GM23338 (cell line): ENCODE results near the gene CDK14. TPM values are rescaled to one million over a fixed set of nuclear protein-coding genes. Genes with fewer than 3 reads are reported as not detected.

ENCODE experiments used
- ATAC-seq: fragments of 200-7000 bp; cut with Tn5 transposase; 3 replicates; pipeline ENCODE4 v1.9.1; 2020
- DNase-seq: peaks from one replicate; pipeline ENCODE4 v3.0.0-alpha.2; 2015; ENCODE audit warnings: low spot score
- H2AFZ ChIP-seq: fragments of 200-600 bp; sonication (generic); 2 replicates; pipeline ENCODE4 v1.8.0; 2016; ENCODE audit warnings: antibody characterized with exemption, mild to moderate bottlenecking, moderate library complexity
- H3F3A ChIP-seq: fragments of 200-600 bp; sonication (generic); replicated peaks from 2 replicates; pipeline ENCODE4 v1.8.0; 2017; ENCODE audit warnings: antibody characterized with exemption, mixed run types, low read depth
- H3K27ac ChIP-seq: fragments of 200-600 bp; sonication (generic); 2 replicates; pipeline ENCODE4 v1.6.1; 2016; ENCODE audit warnings: low read depth
- H3K27me3 ChIP-seq: fragments of 200-600 bp; sonication (generic); 2 replicates; pipeline ENCODE4 v1.8.0; 2016; ENCODE audit warnings: mild to moderate bottlenecking, mixed run types, moderate library complexity; ENCODE audit not compliant: insufficient read depth
- H3K36me3 ChIP-seq: fragments of 200-600 bp; sonication (generic); 2 replicates; pipeline ENCODE4 v1.8.0; 2016; ENCODE audit warnings: mild to moderate bottlenecking; ENCODE audit not compliant: insufficient read depth
- H3K4me1 ChIP-seq: fragments of 200-600 bp; sonication (generic); 2 replicates; pipeline ENCODE4 v1.8.0; 2016; ENCODE audit warnings: mild to moderate bottlenecking, moderate library complexity; ENCODE audit not compliant: insufficient read depth
- H3K4me2 ChIP-seq: fragments of 200-600 bp; sonication (generic); 2 replicates; pipeline ENCODE4 v1.7.1; 2017; ENCODE audit warnings: mixed run types
- H3K4me3 ChIP-seq: fragments of 200-600 bp; sonication (generic); 2 replicates; pipeline ENCODE4 v1.6.1; 2016; ENCODE audit warnings: mixed run types
- H3K79me2 ChIP-seq: fragments of 200-600 bp; sonication (generic); replicated peaks from 2 replicates; pipeline ENCODE4 v1.8.0; 2017; ENCODE audit warnings: mild to moderate bottlenecking; ENCODE audit not compliant: insufficient read depth
- H3K9me2 ChIP-seq: fragments of 200-600 bp; sonication (generic); 2 replicates; pipeline ENCODE4 v1.8.0; 2017; ENCODE audit not compliant: insufficient read depth
- H4K20me1 ChIP-seq: fragments of 200-600 bp; sonication (generic); replicated peaks from 2 replicates; pipeline ENCODE4 v1.8.0; 2017; ENCODE audit warnings: mild to moderate bottlenecking; ENCODE audit not compliant: insufficient read depth
- H3K27ac Mint-ChIP-seq: 2 replicates; pipeline ENCODE4 v1.8.0; 2020; ENCODE audit warnings: inconsistent platforms, mild to moderate bottlenecking, moderate library complexity, mixed read lengths
- H3K27me3 Mint-ChIP-seq: 3 replicates; pipeline ENCODE4 v1.8.0; 2022; ENCODE audit warnings: low read depth, mild to moderate bottlenecking, moderate library complexity, mixed read lengths, inconsistent platforms; ENCODE audit not compliant: insufficient read depth, poor library complexity
- H3K36me3 Mint-ChIP-seq: 3 replicates; pipeline ENCODE4 v1.8.0; 2021; ENCODE audit warnings: low read depth, mild to moderate bottlenecking, inconsistent platforms, moderate library complexity, mixed read lengths
- H3K4me1 Mint-ChIP-seq: 3 replicates; pipeline ENCODE4 v1.8.0; 2020; ENCODE audit warnings: mild to moderate bottlenecking, inconsistent platforms, mixed read lengths
- H3K4me3 Mint-ChIP-seq: 3 replicates; pipeline ENCODE4 v1.8.0; 2021; ENCODE audit warnings: moderate library complexity, mild to moderate bottlenecking, inconsistent platforms, mixed read lengths
- H3K9me3 Mint-ChIP-seq: 3 replicates; pipeline ENCODE4 v1.8.0; 2020; ENCODE audit warnings: moderate library complexity, mild to moderate bottlenecking, inconsistent platforms, mixed read lengths
- CREB1 ChIP-seq: fragments of 250-450 bp; sonication (Bioruptor Pico); IDR thresholded peaks from 2 replicates; pipeline ENCODE4 v1.5.0; 2020; ENCODE audit warnings: low read depth, mild to moderate bottlenecking, moderate library complexity
- ETS1 ChIP-seq: IDR thresholded peaks from 2 replicates; pipeline ENCODE4 v1.6.1; 2016; ENCODE audit warnings: antibody characterized with exemption
- EZH2 ChIP-seq: fragments of 200-600 bp; sonication (generic); IDR thresholded peaks from one replicate; pipeline ENCODE4 v1.8.0; 2017; ENCODE audit warnings: antibody characterized with exemption, mild to moderate bottlenecking, low read depth; ENCODE audit not compliant: unreplicated experiment
- JUNB ChIP-seq: IDR thresholded peaks from one replicate; pipeline ENCODE4 v1.6.1; 2016; ENCODE audit warnings: antibody characterized with exemption; ENCODE audit not compliant: unreplicated experiment
- NANOG ChIP-seq: IDR thresholded peaks from 2 replicates; pipeline ENCODE4 v1.6.1; 2016; ENCODE audit warnings: antibody characterized with exemption, borderline replicate concordance
- ZNF114 ChIP-seq: fragments of 250-450 bp; sonication (Bioruptor Pico); IDR thresholded peaks from 2 replicates; pipeline ENCODE4 v1.5.0; 2020; ENCODE audit warnings: mild to moderate bottlenecking, moderate library complexity
- ZNF331 ChIP-seq: fragments of 250-450 bp; sonication (Bioruptor Pico); IDR thresholded peaks from 2 replicates; pipeline ENCODE4 v1.5.0; 2020; ENCODE audit warnings: low read depth, mild to moderate bottlenecking, moderate library complexity
- ZNF462 ChIP-seq: fragments of 250-450 bp; sonication (Bioruptor Pico); IDR thresholded peaks from 2 replicates; pipeline ENCODE4 v1.5.0; 2020; ENCODE audit warnings: mild to moderate bottlenecking, moderate library complexity
- polyA plus RNA-seq: library from polyadenylated mRNA; unstranded; fragments of >200 nt; fragmentation: Nextera tagmentation; extraction: Ambion mirVana; gene quantifications from 2 replicates; pipeline ENCODE4 v1.2.1, GENCODE V29; 2016
- total RNA-seq: library from RNA; depleted of rRNA; stranded (reverse); fragments of >200 nt; shearing (Covaris generic); gene quantifications from 2 replicates; pipeline ENCODE4 v1.2.3, GENCODE V29; 2014
- TF ChIP-seq, protein P1 (sequence below): IDR thresholded peaks from one replicate; pipeline ENCODE4 v1.6.1; 2018; ENCODE audit warnings: antibody characterized with exemption; ENCODE audit not compliant: unreplicated experiment

The CDK14 gene
- total and polyA plus RNA-seq, 2 experiments from 2014 or later, result 11.2 to 24.0 TPM

DNA sequence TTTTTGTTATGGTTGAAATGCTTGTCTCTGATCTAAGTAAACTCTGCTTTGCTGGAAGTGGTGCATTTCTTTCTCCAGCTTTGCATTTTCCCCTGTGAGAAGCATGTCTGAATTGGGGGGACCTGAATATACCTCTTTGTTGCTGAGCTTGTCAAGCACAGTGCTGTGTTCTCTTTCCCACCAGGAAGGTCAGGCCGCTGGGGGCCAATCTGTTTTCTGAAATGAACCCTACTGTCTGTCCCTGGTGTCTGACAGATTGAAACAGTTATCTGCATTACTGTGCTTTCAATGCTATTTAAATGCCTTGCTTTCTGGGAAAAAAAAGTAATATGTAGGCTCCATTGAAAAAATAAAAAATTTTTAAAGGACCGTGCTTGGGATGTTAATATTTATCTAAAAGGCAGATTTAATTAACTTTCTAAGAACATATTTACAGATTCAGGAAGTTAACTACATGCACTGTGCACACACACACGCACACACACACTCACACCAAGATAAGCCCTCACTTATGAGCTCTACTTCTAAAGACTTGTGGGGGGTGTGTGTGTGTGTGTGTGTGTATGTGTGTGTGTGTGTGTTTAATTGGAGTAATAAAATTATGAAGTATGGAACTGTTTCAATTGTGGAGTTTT, 541.1 kb downstream of the CDK14 start (continued):
- TF ChIP-seq NANOG (no peak), ETS1 (no peak), ZNF114 (no peak), CREB1 (CRISPR knock-in tag) (no peak), JUNB (no peak), ZNF331 (no peak)
- TF ChIP-seq, protein P1, sequence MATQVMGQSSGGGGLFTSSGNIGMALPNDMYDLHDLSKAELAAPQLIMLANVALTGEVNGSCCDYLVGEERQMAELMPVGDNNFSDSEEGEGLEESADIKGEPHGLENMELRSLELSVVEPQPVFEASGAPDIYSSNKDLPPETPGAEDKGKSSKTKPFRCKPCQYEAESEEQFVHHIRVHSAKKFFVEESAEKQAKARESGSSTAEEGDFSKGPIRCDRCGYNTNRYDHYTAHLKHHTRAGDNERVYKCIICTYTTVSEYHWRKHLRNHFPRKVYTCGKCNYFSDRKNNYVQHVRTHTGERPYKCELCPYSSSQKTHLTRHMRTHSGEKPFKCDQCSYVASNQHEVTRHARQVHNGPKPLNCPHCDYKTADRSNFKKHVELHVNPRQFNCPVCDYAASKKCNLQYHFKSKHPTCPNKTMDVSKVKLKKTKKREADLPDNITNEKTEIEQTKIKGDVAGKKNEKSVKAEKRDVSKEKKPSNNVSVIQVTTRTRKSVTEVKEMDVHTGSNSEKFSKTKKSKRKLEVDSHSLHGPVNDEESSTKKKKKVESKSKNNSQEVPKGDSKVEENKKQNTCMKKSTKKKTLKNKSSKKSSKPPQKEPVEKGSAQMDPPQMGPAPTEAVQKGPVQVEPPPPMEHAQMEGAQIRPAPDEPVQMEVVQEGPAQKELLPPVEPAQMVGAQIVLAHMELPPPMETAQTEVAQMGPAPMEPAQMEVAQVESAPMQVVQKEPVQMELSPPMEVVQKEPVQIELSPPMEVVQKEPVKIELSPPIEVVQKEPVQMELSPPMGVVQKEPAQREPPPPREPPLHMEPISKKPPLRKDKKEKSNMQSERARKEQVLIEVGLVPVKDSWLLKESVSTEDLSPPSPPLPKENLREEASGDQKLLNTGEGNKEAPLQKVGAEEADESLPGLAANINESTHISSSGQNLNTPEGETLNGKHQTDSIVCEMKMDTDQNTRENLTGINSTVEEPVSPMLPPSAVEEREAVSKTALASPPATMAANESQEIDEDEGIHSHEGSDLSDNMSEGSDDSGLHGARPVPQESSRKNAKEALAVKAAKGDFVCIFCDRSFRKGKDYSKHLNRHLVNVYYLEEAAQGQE, result no peak

DNA sequence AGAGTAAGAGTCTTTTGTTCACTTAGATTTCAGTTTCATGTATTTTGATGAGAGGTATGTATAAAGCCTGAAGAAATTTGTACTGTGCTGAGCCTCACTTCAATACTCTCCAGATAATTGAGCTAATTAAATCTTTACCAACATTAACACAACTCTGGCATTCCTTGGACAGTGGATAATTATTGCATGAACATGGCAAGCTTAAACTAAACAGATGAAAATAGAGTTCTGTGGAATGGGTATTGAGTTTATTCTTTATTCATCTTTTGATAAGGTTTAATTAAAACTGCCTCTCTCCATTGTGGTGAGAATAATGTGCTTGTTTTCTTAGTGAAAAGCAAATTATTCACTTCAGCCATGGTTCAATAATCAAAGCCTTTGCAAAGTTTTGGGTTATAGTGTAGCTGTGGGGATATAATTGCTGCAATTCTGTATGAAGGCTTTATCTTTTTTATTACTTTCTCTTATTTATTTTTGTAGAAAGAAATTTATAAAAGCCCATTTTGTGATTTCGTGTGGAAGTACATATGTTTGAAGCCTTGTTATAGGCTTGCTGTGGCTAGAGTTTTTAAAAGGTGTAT, 541.8 kb downstream of the CDK14 start:
- no peak for DNase-seq
- H3K27ac Mint-ChIP-seq, result no peak overlapping the region
- ATAC-seq, result no peak
- H2AFZ ChIP-seq, result no peak overlapping the region
- H3K27me3 Mint-ChIP-seq, result peaks cover 2% of the 10 kb centered on the region
- H3K27me3 ChIP-seq, result no peaks in the 10 kb centered on the region
- H3K9me2 ChIP-seq, result no peaks in the 10 kb centered on the region
- peaks cover 40% of the 10 kb centered on the region for H3K4me1 Mint-ChIP-seq
- no peak overlapping the region for H3K27ac ChIP-seq
- TF ChIP-seq, protein P1, result no peak
- TF ChIP-seq ZNF462 (no peak), EZH2 (no peak), ZNF114 (no peak)
- no peak overlapping the region for H3K4me3 ChIP-seq
- no peaks in the 10 kb centered on the region for H3K79me2 ChIP-seq
- no peak overlapping the region for H3K4me3 Mint-ChIP-seq
- H3F3A ChIP-seq, result no peaks in the 10 kb centered on the region
- H4K20me1 ChIP-seq, result no peaks in the 10 kb centered on the region
- H3K36me3 ChIP-seq, result no peaks in the 10 kb centered on the region
- peaks cover 30% of the 10 kb centered on the region for H3K4me1 ChIP-seq
- H3K36me3 Mint-ChIP-seq, result no peaks in the 10 kb centered on the region
- H3K9me3 Mint-ChIP-seq, result no peaks in the 10 kb centered on the region
- no peak overlapping the region for H3K4me2 ChIP-seq
